ENCODE results near the gene CCDC7. TPM values are rescaled to one million over a fixed set of nuclear protein-coding genes. Genes with fewer than 3 reads are reported as not detected.
"Not testable (repeated sequence)": the region's sequence is repeated elsewhere in the genome, so short reads cannot be mapped to it uniquely, and the experiment has no call there.

The CCDC7 gene
- total RNA-seq, 1 experiment from 2014 or later: 7.4 TPM

- H3K27ac Mint-ChIP-seq (ENCODE audit: unreplicated experiment): no peak overlapping the region
- no peak overlapping the region for H3K4me3 Mint-ChIP-seq (ENCODE audit: low read depth, unreplicated experiment)
- DNase-seq: no peak
- intact Hi-C loops (cut with micrococcal nuclease; ENCODE audit: unreplicated experiment): no loop called here
- H3K9me3 Mint-ChIP-seq (ENCODE audit: low read depth, unreplicated experiment): peaks cover 7% of the 10 kb centered on the region
- no peak for TF ChIP-seq CTCF (IDR thresholded peaks at IDR 0.05; ENCODE audit: unreplicated experiment)
- no peaks in the 10 kb centered on the region for H3K27me3 Mint-ChIP-seq (ENCODE audit: unreplicated experiment)
- no peaks in the 10 kb centered on the region for H3K4me1 Mint-ChIP-seq (ENCODE audit: low read depth, unreplicated experiment)
- BruUV-seq (replicated peaks): no TSS peak
- CTCF ChIA-PET: interaction anchor here (1.0 kb wide), 1 partner anchor 7 kb away, joined by 3 read pairs; no protein-coding TSS in a partner anchor
- no peaks in the 10 kb centered on the region for H3K36me3 Mint-ChIP-seq (ENCODE audit: insufficient read depth, unreplicated experiment)
Observed at GRCh38 chr10:32489158-32489557, 43.2 kb downstream of the CCDC7 start.

- intact Hi-C loops (cut with micrococcal nuclease; ENCODE audit: unreplicated experiment): no loop called here
- H3K36me3 Mint-ChIP-seq (ENCODE audit: insufficient read depth, unreplicated experiment): no peaks in the 10 kb centered on the region
- no peaks in the 10 kb centered on the region for H3K4me1 Mint-ChIP-seq (ENCODE audit: low read depth, unreplicated experiment)
- no TSS peak for BruUV-seq (replicated peaks)
- H3K4me3 Mint-ChIP-seq (ENCODE audit: low read depth, unreplicated experiment): no peak overlapping the region
- no peak overlapping the region for H3K27ac Mint-ChIP-seq (ENCODE audit: unreplicated experiment)
- DNase-seq: no peak
- H3K9me3 Mint-ChIP-seq (ENCODE audit: low read depth, unreplicated experiment): peaks cover 7% of the 10 kb centered on the region
- H3K27me3 Mint-ChIP-seq (ENCODE audit: unreplicated experiment): no peaks in the 10 kb centered on the region
- no peak for TF ChIP-seq CTCF (IDR thresholded peaks at IDR 0.05; ENCODE audit: unreplicated experiment)
- CTCF ChIA-PET: no interaction called here
Observed at GRCh38 chr10:32489901-32490300, 44.0 kb downstream of the CCDC7 start.

GRCh38 chr10:32494562-32494961, 48.6 kb downstream of the CCDC7 start:
- H3K36me3 Mint-ChIP-seq (ENCODE audit: insufficient read depth, unreplicated experiment); DNase-seq; BruUV-seq (replicated peaks); H3K4me3 Mint-ChIP-seq (ENCODE audit: low read depth, unreplicated experiment); H3K27me3 Mint-ChIP-seq (ENCODE audit: unreplicated experiment); intact Hi-C loops (cut with micrococcal nuclease; ENCODE audit: unreplicated experiment); H3K27ac Mint-ChIP-seq (ENCODE audit: unreplicated experiment); H3K9me3 Mint-ChIP-seq (ENCODE audit: low read depth, unreplicated experiment); H3K4me1 Mint-ChIP-seq (ENCODE audit: low read depth, unreplicated experiment); CTCF ChIA-PET: not testable (repeated sequence)

- DNase-seq; BruUV-seq (replicated peaks); H3K27ac Mint-ChIP-seq (ENCODE audit: unreplicated experiment); H3K4me1 Mint-ChIP-seq (ENCODE audit: low read depth, unreplicated experiment); H3K27me3 Mint-ChIP-seq (ENCODE audit: unreplicated experiment); H3K9me3 Mint-ChIP-seq (ENCODE audit: low read depth, unreplicated experiment); H3K4me3 Mint-ChIP-seq (ENCODE audit: low read depth, unreplicated experiment); H3K36me3 Mint-ChIP-seq (ENCODE audit: insufficient read depth, unreplicated experiment); CTCF ChIA-PET; intact Hi-C loops (cut with micrococcal nuclease; ENCODE audit: unreplicated experiment): not testable (repeated sequence)
Observed at GRCh38 chr10:32500136-32500535, 54.2 kb downstream of the CCDC7 start.

- intact Hi-C loops (cut with micrococcal nuclease; ENCODE audit: unreplicated experiment): no loop called here
- H3K9me3 Mint-ChIP-seq (ENCODE audit: low read depth, unreplicated experiment): peaks cover 2% of the 10 kb centered on the region
- BruUV-seq (replicated peaks): no TSS peak
Observed at GRCh38 chr10:32501906-32502305, 56.0 kb downstream of the CCDC7 start.

GRCh38 chr10:32505762-32506420, 60.0 kb downstream of the CCDC7 start:
- CTCF ChIA-PET; H3K36me3 Mint-ChIP-seq (ENCODE audit: insufficient read depth, unreplicated experiment); H3K9me3 Mint-ChIP-seq (ENCODE audit: low read depth, unreplicated experiment): not testable (repeated sequence)

More at GRCh38 chr10:32501906-32502305, 56.0 kb downstream of the CCDC7 start:
- TF ChIP-seq CTCF (IDR thresholded peaks at IDR 0.05; ENCODE audit: unreplicated experiment): no peak
- H3K4me1 Mint-ChIP-seq (ENCODE audit: low read depth, unreplicated experiment): no peaks in the 10 kb centered on the region
- CTCF ChIA-PET: no interaction called here
- H3K36me3 Mint-ChIP-seq (ENCODE audit: insufficient read depth, unreplicated experiment): no peaks in the 10 kb centered on the region
- H3K27me3 Mint-ChIP-seq (ENCODE audit: unreplicated experiment): no peaks in the 10 kb centered on the region
- no peak overlapping the region for H3K27ac Mint-ChIP-seq (ENCODE audit: unreplicated experiment)
- no peak for DNase-seq
- H3K4me3 Mint-ChIP-seq (ENCODE audit: low read depth, unreplicated experiment): no peak overlapping the region

More at GRCh38 chr10:32505762-32506420, 60.0 kb downstream of the CCDC7 start:
- BruUV-seq (replicated peaks); intact Hi-C loops (cut with micrococcal nuclease; ENCODE audit: unreplicated experiment); H3K4me1 Mint-ChIP-seq (ENCODE audit: low read depth, unreplicated experiment); H3K4me3 Mint-ChIP-seq (ENCODE audit: low read depth, unreplicated experiment); DNase-seq; H3K27ac Mint-ChIP-seq (ENCODE audit: unreplicated experiment); H3K27me3 Mint-ChIP-seq (ENCODE audit: unreplicated experiment): not testable (repeated sequence)

All from Calu3 (cell line).